SK-N-MC (cell line): ENCODE data around the gene GRAMD1C.

Experiments used
- EZH2 ChIP-seq: fragments of 200-600 bp; sonication (generic); IDR thresholded peaks from one replicate; pipeline ENCODE4 v1.6.1; 2017; ENCODE audit warnings: antibody characterized with exemption
- FOXP2 ChIP-seq: optimal IDR thresholded peaks from 2 replicates; pipeline ENCODE3; 2011; ENCODE audit warnings: mild to moderate bottlenecking, moderate library complexity; ENCODE audit not compliant: insufficient read depth; ENCODE audit errors: extremely low read length, control extremely low read depth
- POLR2AphosphoS5 ChIP-seq: IDR thresholded peaks from 2 replicates; pipeline ENCODE4 v1.6.1; 2012; ENCODE audit warnings: mild to moderate bottlenecking, low read depth, low read length, borderline replicate concordance

DNA sequence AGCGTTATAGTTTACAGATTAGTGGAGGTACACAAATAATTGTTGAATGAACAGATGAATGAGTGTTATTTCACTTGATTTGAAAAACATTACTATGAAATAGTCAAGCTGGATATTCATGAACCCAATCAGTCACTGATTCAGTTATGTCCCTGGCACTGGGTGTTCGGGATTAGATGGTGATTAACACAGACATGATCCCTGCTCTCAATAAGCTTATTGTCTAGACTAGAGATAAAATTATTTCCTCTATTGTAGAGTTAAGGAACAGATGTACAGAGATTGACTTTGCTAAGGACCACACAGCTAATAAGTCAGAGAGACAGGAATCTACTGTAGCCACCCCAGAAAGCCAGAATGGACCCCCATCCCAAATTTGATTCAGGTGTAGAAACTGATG lies 963 bp downstream of the GRAMD1C start:
- no peak for TF ChIP-seq POLR2AphosphoS5
- TF ChIP-seq EZH2 = no peak
- no peak for TF ChIP-seq FOXP2
